H1 (cell line): ENCODE measurements around the gene TNFRSF8. TPM values are rescaled to one million over a fixed set of nuclear protein-coding genes. Genes with fewer than 3 reads are reported as not detected.

ENCODE experiments used
- CTCF ChIA-PET: fragments of 300-600 bp; sonication (Branson Sonifier 250); formaldehyde crosslinking; loops from one replicate; lab custom pipeline; 2021; ENCODE audit not compliant: partially characterized antibody; lab: Charles Lee
- POLR2A ChIA-PET: fragments of 300-600 bp; sonication (Branson Sonifier 250); formaldehyde crosslinking; loops from one replicate; lab custom pipeline; 2021; ENCODE audit warnings: inconsistent platforms; ENCODE audit not compliant: partially characterized antibody; lab: Charles Lee
- DNase-seq, 2 experiments: peaks; one replicate each; pipeline versions ENCODE4 v3.0.0 to v3.0.0-alpha.2; 2010 to 2022; ENCODE audit warnings: low spot score in 2 of 2, low read depth in 1 of 2, mixed read lengths in 1 of 2
- FAIRE-seq: peaks from 2 replicates; lab custom pipeline; 2011; peaks lifted over from hg19 to GRCh38; lab: Jason Lieb, UNC
- H2AFZ ChIP-seq: 2 replicates; pipeline ENCODE4 v1.8.1; 2012; ENCODE audit warnings: low read length, inconsistent platforms
- H2AK5ac ChIP-seq: 2 replicates; pipeline ENCODE4 v1.6.1; 2013; ENCODE audit warnings: low read depth, low read length
- H2BK120ac ChIP-seq: replicated peaks from 2 replicates; pipeline ENCODE3; 2013; ENCODE audit warnings: low read depth, low read length, inconsistent platforms
- H2BK12ac ChIP-seq: 2 replicates; pipeline ENCODE4 v1.6.1; 2013; ENCODE audit warnings: low read depth, low read length
- H2BK15ac ChIP-seq: 2 replicates; pipeline ENCODE4 v1.6.1; 2013; ENCODE audit warnings: low read length
- H2BK20ac ChIP-seq: 2 replicates; pipeline ENCODE4 v1.6.1; 2013; ENCODE audit warnings: low read length
- H2BK5ac ChIP-seq: 2 replicates; pipeline ENCODE4 v1.6.1; 2013; ENCODE audit warnings: low read depth, low read length
- H3K14ac ChIP-seq: 2 replicates; pipeline ENCODE4 v1.6.1; 2013; ENCODE audit warnings: inconsistent platforms; ENCODE audit not compliant: insufficient read length
- H3K18ac ChIP-seq: 2 replicates; pipeline ENCODE4 v1.6.1; 2013; ENCODE audit warnings: low read length; ENCODE audit errors: extremely low read depth
- H3K23ac ChIP-seq: 2 replicates; pipeline ENCODE4 v1.6.1; 2013; ENCODE audit warnings: inconsistent platforms; ENCODE audit not compliant: insufficient read length
- H3K23me2 ChIP-seq: 2 replicates; pipeline ENCODE4 v1.6.1; 2013; ENCODE audit warnings: low read depth, low read length
- H3K27ac ChIP-seq: 2 replicates; pipeline ENCODE4 v1.6.1; 2011; ENCODE audit warnings: low read depth, low read length, inconsistent platforms
- H3K27me3 ChIP-seq, 4 experiments: replicated peaks in 1 of 4; 1 replicate in 1 of 4; 2 replicates in 3 of 4; pipeline versions ENCODE4 v1.6.1 to v1.8.1; 2011 to 2013; ENCODE audit warnings: low read length in 3 of 4, mild to moderate bottlenecking in 3 of 4, inconsistent platforms in 2 of 4, mixed read lengths in 2 of 4, moderate library complexity in 1 of 4; ENCODE audit not compliant: control insufficient read depth in 3 of 4, insufficient read depth in 3 of 4; ENCODE audit errors: extremely low read depth in 1 of 4
- H3K36me3 ChIP-seq, 4 experiments: 2 replicates each; pipeline versions ENCODE4 v1.6.1 to v1.8.1; 2011 to 2013; ENCODE audit warnings: mild to moderate bottlenecking in 4 of 4, low read length in 3 of 4, moderate library complexity in 2 of 4, control low read depth in 1 of 4, inconsistent platforms in 1 of 4; ENCODE audit not compliant: insufficient read depth in 4 of 4, control insufficient read depth in 2 of 4
- H3K4ac ChIP-seq: replicated peaks from 2 replicates; pipeline ENCODE3; 2013; ENCODE audit warnings: low read length, low read depth, mixed read lengths, inconsistent platforms; ENCODE audit not compliant: insufficient read length
- H3K4me1 ChIP-seq, 4 experiments: replicated peaks in 1 of 4; 1 replicate in 1 of 4; 2 replicates in 3 of 4; pipeline versions ENCODE4 v1.6.1 to v1.8.1; 2011 to 2013; ENCODE audit warnings: low read length in 3 of 4, inconsistent platforms in 2 of 4, mixed read lengths in 1 of 4; ENCODE audit not compliant: insufficient read depth in 4 of 4, control insufficient read depth in 3 of 4
- H3K4me2 ChIP-seq, 2 experiments: 2 replicates each; pipeline versions ENCODE4 v1.6.1 to v1.8.1; 2011 to 2013; ENCODE audit warnings: low read depth in 2 of 2, low read length in 2 of 2, control low read depth in 1 of 2, inconsistent platforms in 1 of 2, mild to moderate bottlenecking in 1 of 2; ENCODE audit not compliant: insufficient read depth in 1 of 2
- H3K4me3 ChIP-seq, 4 experiments: fragments of 200-600, 300-600 bp in 1 of 4; sonication (generic), shearing (Covaris generic), sonication (Bioruptor Twin) in 1 of 4; 2 replicates each; pipeline versions ENCODE4 v1.5.1 to v1.8.1; 2011 to 2016; ENCODE audit warnings: low read length in 4 of 4, low read depth in 3 of 4, control low read depth in 2 of 4, inconsistent platforms in 2 of 4, mild to moderate bottlenecking in 2 of 4, mixed read lengths in 1 of 4, moderate library complexity in 1 of 4; ENCODE audit not compliant: insufficient read depth in 2 of 4; ENCODE audit errors: extremely low read depth in 1 of 4
- H3K56ac ChIP-seq: replicated peaks from 2 replicates; pipeline ENCODE3; 2013; ENCODE audit warnings: low read depth, mild to moderate bottlenecking, mixed read lengths, low read length, inconsistent platforms; ENCODE audit not compliant: insufficient read length
- H3K79me1 ChIP-seq: 2 replicates; pipeline ENCODE4 v1.6.1; 2013; ENCODE audit warnings: low read depth, low read length, control low read depth
- H3K79me2 ChIP-seq, 2 experiments: 2 replicates each; pipeline versions ENCODE4 v1.6.1 to v1.8.1; 2012 to 2013; ENCODE audit warnings: low read length in 2 of 2, mild to moderate bottlenecking in 2 of 2, inconsistent platforms in 1 of 2; ENCODE audit not compliant: insufficient read depth in 2 of 2, control insufficient read depth in 1 of 2
- H3K9ac ChIP-seq, 4 experiments: replicated peaks in 1 of 4; 1 replicate in 1 of 4; 2 replicates in 3 of 4; pipeline versions ENCODE4 v1.6.1 to v1.8.1; 2011 to 2013; ENCODE audit warnings: low read depth in 3 of 4, low read length in 3 of 4, control low read depth in 2 of 4, mild to moderate bottlenecking in 2 of 4, moderate library complexity in 2 of 4, inconsistent platforms in 1 of 4; ENCODE audit errors: extremely low read depth in 1 of 4
- H3K9me3 ChIP-seq, 2 experiments: 2 replicates each; pipeline versions ENCODE4 v1.6.1 to v1.8.1; 2012 to 2013; ENCODE audit warnings: mild to moderate bottlenecking in 2 of 2, moderate library complexity in 2 of 2, control low read depth in 1 of 2, inconsistent platforms in 1 of 2, low read depth in 1 of 2, low read length in 1 of 2, mixed read lengths in 1 of 2; ENCODE audit not compliant: insufficient read depth in 2 of 2
- H4K20me1 ChIP-seq, 2 experiments: replicated peaks in 1 of 2; 2 replicates each; pipeline versions ENCODE3 to v1.8.1; 2011 to 2013; ENCODE audit warnings: inconsistent platforms in 2 of 2, low read length in 2 of 2, mild to moderate bottlenecking in 1 of 2; ENCODE audit not compliant: insufficient read depth in 2 of 2, control insufficient read depth in 1 of 2
- H4K5ac ChIP-seq: 2 replicates; pipeline ENCODE4 v1.6.1; 2013; ENCODE audit warnings: low read length, low read depth, mixed read lengths, inconsistent platforms; ENCODE audit not compliant: insufficient read length
- H4K8ac ChIP-seq: 2 replicates; pipeline ENCODE4 v1.8.0; 2013; ENCODE audit warnings: mild to moderate bottlenecking, moderate library complexity, low read length, inconsistent platforms; ENCODE audit not compliant: insufficient read depth; ENCODE audit errors: extremely low read depth
- H4K91ac ChIP-seq: replicated peaks from 2 replicates; pipeline ENCODE3; 2013; ENCODE audit warnings: low read length, mixed read lengths, inconsistent platforms; ENCODE audit not compliant: insufficient read length
- ASH2L ChIP-seq: fragments of 200-600, 300-600 bp; sonication (generic); IDR thresholded peaks from one replicate; pipeline ENCODE4 v1.7.1; 2017; ENCODE audit warnings: low read length
- BRCA1 ChIP-seq: IDR thresholded peaks from 2 replicates; pipeline ENCODE4 v1.6.1; 2012; ENCODE audit warnings: low read depth, low read length, improper control_type of control experiment
- CBX5 ChIP-seq: fragments of 300-800, 300-1000 bp; sonication (generic); IDR thresholded peaks from 2 replicates; pipeline ENCODE4 v1.7.1; 2016; ENCODE audit warnings: antibody characterized with exemption, low read length, low read depth
- EGR1 ChIP-seq: IDR thresholded peaks from 2 replicates; pipeline ENCODE4 v1.6.1; 2011; ENCODE audit warnings: low read depth, low read length, borderline replicate concordance
- FOSL1 ChIP-seq: IDR thresholded peaks from 2 replicates; pipeline ENCODE4 v1.6.1; 2011; ENCODE audit warnings: mild to moderate bottlenecking, low read depth, low read length, moderate library complexity; ENCODE audit not compliant: insufficient read depth
- GABPA ChIP-seq: IDR thresholded peaks from 2 replicates; pipeline ENCODE4 v1.6.1; 2011; ENCODE audit warnings: mild to moderate bottlenecking, low read length, moderate library complexity, borderline replicate concordance; ENCODE audit not compliant: insufficient read depth
- JUN ChIP-seq: IDR thresholded peaks from 2 replicates; pipeline ENCODE4 v1.6.1; 2011; ENCODE audit warnings: low read depth, mild to moderate bottlenecking, improper control_type of control experiment, low read length
- KDM1A ChIP-seq: fragments of 200-600, 300-600 bp; sonication (generic); IDR thresholded peaks from 2 replicates; pipeline ENCODE4 v1.7.1; 2016; ENCODE audit warnings: mild to moderate bottlenecking, low read length, borderline replicate concordance
- POLR2A ChIP-seq, 2 experiments: IDR thresholded peaks; 1 replicate in 1 of 2; 2 replicates in 1 of 2; pipeline ENCODE4 v1.6.1; 2011; ENCODE audit warnings: low read depth in 2 of 2, low read length in 2 of 2, mild to moderate bottlenecking in 2 of 2; ENCODE audit errors: control extremely low read depth in 1 of 2
- SIX5 ChIP-seq: IDR thresholded peaks from 2 replicates; pipeline ENCODE4 v1.6.1; 2011; ENCODE audit warnings: mild to moderate bottlenecking, low read depth, low read length
- SP1 ChIP-seq: IDR thresholded peaks from 2 replicates; pipeline ENCODE4 v1.6.1; 2011; ENCODE audit warnings: low read depth, low read length
- YY1 ChIP-seq: IDR thresholded peaks from 2 replicates; pipeline ENCODE4 v1.6.1; 2011; ENCODE audit warnings: low read depth, mild to moderate bottlenecking, low read length
- WGBS, 2 experiments: shearing (Covaris generic) in 1 of 2; methylation state at CpG; one replicate each; pipeline versions ENCODE4 v1.1.6 to v1.1.7; 2013 to 2015; ENCODE audit warnings: low lambda C conversion rate in 2 of 2, mixed read lengths in 2 of 2, inconsistent platforms in 1 of 2, low coverage in 1 of 2, missing lambda C conversion rate in 1 of 2; ENCODE audit not compliant: insufficient replicate concordance in 2 of 2, insufficient coverage in 1 of 2, insufficient read length in 1 of 2; ENCODE audit errors: extremely low coverage in 1 of 2, missing lambda C conversion rate in 1 of 2; 5-methylcytosine and 5-hydroxymethylcytosine counted together
- polyA plus RNA-seq, 7 experiments: library from polyadenylated mRNA; depleted of rRNA in 3 of 7; stranded (reverse) in 5 of 7; unstranded in 2 of 7; fragments of >200 nt in 5 of 7; fragments of 200-250 nt in 2 of 7; gene quantifications; 1 replicate in 5 of 7; 2 replicates in 1 of 7; 4 replicates in 1 of 7; pipeline versions ENCODE4 v1.2.1 to v1.2.3, GENCODE V29; 2011 to 2013; ENCODE audit warnings: missing spikeins in 2 of 7, mixed read lengths in 2 of 7
- total RNA-seq: library from RNA; stranded (reverse); fragmentation: NEBNext Ultra II Directional; extraction: Animal tissue kit (Norgen Biotek cat#: 25700); gene quantifications from 2 replicates; pipeline ENCODE4 v1.2.1, GENCODE V29; 2021

TNFRSF8 gene
- total and polyA plus RNA-seq, 2 of the 8 experiments (the other 6 are each of a cell fraction or from before 2014, with no cell fraction given) = 23.2 to 32.7 TPM

- peaks cover 0 to 5% (median 1%) of the 10 kb centered on the region in 4 experiments; a peak in 4 of 8 replicates for H3K36me3 ChIP-seq
- no peak overlapping the region for H3K4me2 ChIP-seq
- no peak overlapping the region for H3K4me3 ChIP-seq
- H2AK5ac ChIP-seq = no peak overlapping the region
- no peak overlapping the region for H3K18ac ChIP-seq
- H2BK5ac ChIP-seq = no peak overlapping the region
- no peak overlapping the region for H2BK20ac ChIP-seq
- H2BK12ac ChIP-seq = no peak overlapping the region
- CTCF ChIA-PET = interaction anchor here (1.0 to 1.6 kb wide), 2 partner anchors 10 to 16 kb away, joined by 3 to 11 read pairs; no protein-coding TSS in a partner anchor
- H3K79me2 ChIP-seq = no peaks in the 10 kb centered on the region; a peak in 1 of 4 replicates
- H2BK120ac ChIP-seq = no peak overlapping the region
- FAIRE-seq (no peak), DNase-seq (no peak)
- no peak overlapping the region for H3K23ac ChIP-seq
- no peak for TF ChIP-seq EGR1
- no peak for TF ChIP-seq JUN
- no peak for TF ChIP-seq SIX5
- no peak for TF ChIP-seq CBX5
- TF ChIP-seq POLR2A (IDR thresholded peaks at IDR 0.05; ENCODE audit: control extremely low read depth in 1 of 2, low read depth in 2 of 2, low read length in 2 of 2) = no peak
- no peak for TF ChIP-seq KDM1A
- no peak for TF ChIP-seq FOSL1
- no peak for TF ChIP-seq SP1
- no peak for TF ChIP-seq BRCA1
- TF ChIP-seq YY1 = no peak
- no peak for TF ChIP-seq GABPA
- no peak for TF ChIP-seq ASH2L
- H3K14ac ChIP-seq = no peak overlapping the region
- H4K8ac ChIP-seq = no peak overlapping the region
- no peaks in the 10 kb centered on the region for H3K27me3 ChIP-seq
- no peak overlapping the region for H2AFZ ChIP-seq
- H3K79me1 ChIP-seq = peaks cover 3% of the 10 kb centered on the region
- no peak overlapping the region for H3K4ac ChIP-seq
- POLR2A ChIA-PET = interaction anchor here (0.6 to 1.9 kb wide), 2 partner anchors 15 to 186 kb away, joined by 4 to 5 read pairs; no protein-coding TSS in a partner anchor
- H2BK15ac ChIP-seq = no peak overlapping the region
- H4K91ac ChIP-seq = no peak overlapping the region
- H4K20me1 ChIP-seq = peaks cover under 1 to 13% of the 10 kb centered on the region in 2 experiments
- H3K9me3 ChIP-seq = no peaks in the 10 kb centered on the region
- peaks cover 0 to 2% (median 0%) of the 10 kb centered on the region in 4 experiments; a peak in 3 of 7 replicates for H3K4me1 ChIP-seq
- peaks cover 11% of the 10 kb centered on the region; the same call in 1 of the 2 replicates for H3K23me2 ChIP-seq
- H3K9ac ChIP-seq = no peak overlapping the region
- no peak overlapping the region for H3K56ac ChIP-seq
- 93% methylated on average over 14 of the region's 14 CpGs; no CpG with 5 or more reads in 1 of the 2 experiments for WGBS, 2 experiments
- H3K27ac ChIP-seq = no peak overlapping the region
- no peak overlapping the region for H4K5ac ChIP-seq
Observed at GRCh38 chr1:12085643-12086260, 22.6 kb downstream of the TNFRSF8 start.
